ENCODE results near the gene SPCS3.
"Not testable (repeated sequence)": the region's sequence is repeated elsewhere in the genome, so short reads cannot be mapped to it uniquely, and the experiment has no call there.

Gene SPCS3

GRCh38 chr4:176342384-176342783 is 22.6 kb downstream of the SPCS3 start:
- no peak for DNase-seq (ENCODE audit: low read depth in 2 of 2, low spot score in 1 of 2)

GRCh38 chr4:176343286-176343685 is 23.5 kb downstream of the SPCS3 start:
- no peak for DNase-seq (ENCODE audit: low read depth in 2 of 2, low spot score in 1 of 2)

GRCh38 chr4:176345346-176345745 is 25.6 kb downstream of the SPCS3 start:
- not testable (repeated sequence) for DNase-seq (ENCODE audit: low read depth in 2 of 2, low spot score in 1 of 2)

- DNase-seq (ENCODE audit: low read depth in 2 of 2, low spot score in 1 of 2), result not testable (repeated sequence)
Measured at GRCh38 chr4:176346836-176347235, 27.1 kb downstream of the SPCS3 start.

- no peak for DNase-seq (ENCODE audit: low read depth in 2 of 2, low spot score in 1 of 2)
Measured at GRCh38 chr4:176350671-176351070, 30.9 kb downstream of the SPCS3 start.

GRCh38 chr4:176354884-176355283 is 35.1 kb downstream of the SPCS3 start:
- DNase-seq (ENCODE audit: low read depth in 2 of 2, low spot score in 1 of 2), result no peak

- DNase-seq (ENCODE audit: low read depth in 2 of 2, low spot score in 1 of 2), result no peak
Measured at GRCh38 chr4:176357359-176358082, 37.8 kb downstream of the SPCS3 start.

- DNase-seq (ENCODE audit: low read depth in 2 of 2, low spot score in 1 of 2), result no peak
Measured at GRCh38 chr4:176358083-176358469, 38.3 kb downstream of the SPCS3 start.

- DNase-seq (ENCODE audit: low read depth in 2 of 2, low spot score in 1 of 2), result no peak
Measured at GRCh38 chr4:176359590-176359989, 39.8 kb downstream of the SPCS3 start.

GRCh38 chr4:176360446-176360845 is 40.7 kb downstream of the SPCS3 start:
- DNase-seq (ENCODE audit: low read depth in 2 of 2, low spot score in 1 of 2), result no peak

- DNase-seq (ENCODE audit: low read depth in 2 of 2, low spot score in 1 of 2), result no peak
Measured at GRCh38 chr4:176363072-176363471, 43.3 kb downstream of the SPCS3 start.

GRCh38 chr4:176367771-176368465 is 48.2 kb downstream of the SPCS3 start:
- DNase-seq (ENCODE audit: low read depth in 2 of 2, low spot score in 1 of 2), result no peak

GRCh38 chr4:176376032-176376614 is 56.4 kb downstream of the SPCS3 start:
- DNase-seq (ENCODE audit: low read depth in 2 of 2, low spot score in 1 of 2), result no peak

GRCh38 chr4:176377780-176378179 is 58.0 kb downstream of the SPCS3 start:
- no peak for DNase-seq (ENCODE audit: low read depth in 2 of 2, low spot score in 1 of 2)

- DNase-seq (ENCODE audit: low read depth in 2 of 2, low spot score in 1 of 2), result no peak
Measured at GRCh38 chr4:176380352-176381157, 60.8 kb downstream of the SPCS3 start.

Data from stimulated activated CD8-positive, alpha-beta memory T cell treated with anti-CD3 and anti-CD28 coated beads, Interleukin-4, amount 100 ng/mL, for 1 hour (primary cell).